Stimulated activated effector memory CD8-positive, alpha-beta T cell treated with anti-CD3 and anti-CD28 coated beads, Interleukin-12 subunit alpha, Interleukin-12 subunit beta, amount 100 ng/mL, for 72 hours (primary cell): ENCODE measurements around the gene CEBPZOS.
"Not testable (repeated sequence)": the region's sequence is repeated elsewhere in the genome, so short reads cannot be mapped to it uniquely, and the experiment has no call there.

Experiments
- ATAC-seq: fragments of 150-1000 bp; cut with Tn5 transposase; 2 replicates; pipeline ENCODE4 v1.10.0; 2021
- DNase-seq, 2 donors: peaks; one replicate each; pipeline ENCODE4 v3.0.0; 2021 to 2022; ENCODE audit warnings: low spot score in 2 of 2
- H3K27ac Mint-ChIP-seq: one replicate; pipeline ENCODE4 v1.8.0; 2022; ENCODE audit warnings: mild to moderate bottlenecking, mixed read lengths
- H3K36me3 Mint-ChIP-seq: one replicate; pipeline ENCODE4 v1.8.0; 2022; ENCODE audit warnings: mild to moderate bottlenecking, mixed read lengths
- H3K4me1 Mint-ChIP-seq: one replicate; pipeline ENCODE4 v1.8.0; 2022; ENCODE audit warnings: mixed read lengths
- H3K4me3 Mint-ChIP-seq: one replicate; pipeline ENCODE4 v1.8.0; 2022; ENCODE audit warnings: mild to moderate bottlenecking, mixed read lengths
- H3K9me3 Mint-ChIP-seq: one replicate; pipeline ENCODE4 v1.8.0; 2022; ENCODE audit warnings: mixed read lengths

Gene CEBPZOS

GRCh38 chr2:37180640-37181039 lies 15.7 kb upstream of the CEBPZOS start:
- no peak overlapping the region for H3K27ac Mint-ChIP-seq
- ATAC-seq, result no peak
- no peaks in the 10 kb centered on the region for H3K36me3 Mint-ChIP-seq
- H3K4me3 Mint-ChIP-seq, result no peak overlapping the region
- no peaks in the 10 kb centered on the region for H3K4me1 Mint-ChIP-seq
- no peaks in the 10 kb centered on the region for H3K9me3 Mint-ChIP-seq
- no peak for DNase-seq

GRCh38 chr2:37181726-37182684 lies 14.3 kb upstream of the CEBPZOS start:
- H3K36me3 Mint-ChIP-seq, result no peaks in the 10 kb centered on the region
- H3K4me3 Mint-ChIP-seq, result no peak overlapping the region
- peak overlapping the region; percentile 7 for H3K27ac Mint-ChIP-seq
- no peak for DNase-seq
- no peak for ATAC-seq
- no peaks in the 10 kb centered on the region for H3K9me3 Mint-ChIP-seq
- H3K4me1 Mint-ChIP-seq, result no peaks in the 10 kb centered on the region

DNA sequence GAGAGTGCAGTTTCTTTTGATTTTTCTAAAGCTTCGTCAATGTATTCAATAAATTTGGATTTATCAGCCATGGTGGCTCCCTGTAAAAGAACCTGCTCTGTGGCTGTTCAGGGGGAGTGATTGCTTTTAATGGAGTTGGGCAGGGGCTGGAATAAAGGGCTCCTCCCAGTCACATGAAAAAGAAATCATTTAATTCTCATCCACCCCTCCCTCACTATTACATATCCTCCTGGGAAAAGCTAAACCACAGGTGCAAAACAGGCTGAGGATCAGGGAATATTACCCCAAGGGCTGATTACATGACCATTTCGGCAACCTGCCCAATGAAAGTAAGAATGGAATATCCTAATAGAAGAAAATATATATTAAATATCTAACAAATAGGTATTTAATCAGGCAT lies 7.7 kb upstream of the CEBPZOS start, which contains the start of gene SULT6B1:
TSS of gene SULT6B1 (minus strand) at position 101 of the 400 bp plus-strand sequence. CDS start at position 71, 30 bp downstream.
- Mint-ChIP-seq H3K4me1 (peaks cover 12% of the 10 kb centered on the region), H3K27ac (no peak within 1 kb of the TSS), H3K4me3 (no peak within 1 kb of the TSS), H3K36me3 (no peaks in the 10 kb centered on the region), H3K9me3 (no peaks in the 10 kb centered on the region)
- ATAC-seq (no peak), DNase-seq (no peak)

DNA sequence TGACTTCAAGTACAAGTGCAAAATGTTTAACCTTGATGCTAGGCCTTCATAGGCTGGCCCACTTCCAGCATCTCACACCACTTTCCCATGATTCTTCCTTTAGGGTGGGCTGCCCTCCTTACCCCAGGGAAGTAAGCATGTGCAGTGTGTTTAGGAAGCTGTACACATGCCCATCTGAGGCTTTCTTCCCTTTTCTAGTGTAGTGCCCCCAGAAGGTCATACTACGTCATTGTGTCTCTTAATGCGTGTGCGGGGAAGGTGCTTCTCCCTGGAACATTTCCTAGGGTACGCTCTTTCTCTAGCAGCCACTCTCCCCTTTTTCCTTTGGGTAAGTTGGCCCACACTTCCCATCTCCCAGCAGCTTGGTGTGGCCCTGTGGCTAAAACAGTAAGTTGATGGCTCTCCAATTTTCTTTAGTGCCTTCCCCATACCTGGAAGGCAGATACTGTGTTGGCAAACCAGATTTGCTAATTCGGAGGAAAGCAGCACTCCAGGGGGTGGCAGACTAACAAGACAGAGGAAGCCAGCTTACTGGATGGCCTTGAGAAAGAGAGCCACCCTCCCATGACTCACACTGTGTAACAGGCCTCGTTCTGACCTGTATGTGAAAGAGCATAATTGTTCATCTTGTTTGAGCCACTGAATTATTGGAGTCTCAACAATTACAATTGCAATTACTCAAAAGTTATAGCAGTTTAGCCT lies 6.7 kb upstream of the CEBPZOS start:
- H3K27ac Mint-ChIP-seq, result no peak overlapping the region
- H3K4me1 Mint-ChIP-seq, result peaks cover 12% of the 10 kb centered on the region
- ATAC-seq (peak; percentile 89), DNase-seq (no peak)
- H3K9me3 Mint-ChIP-seq, result no peaks in the 10 kb centered on the region
- no peak overlapping the region for H3K4me3 Mint-ChIP-seq
- no peaks in the 10 kb centered on the region for H3K36me3 Mint-ChIP-seq

- H3K27ac Mint-ChIP-seq, result no peak overlapping the region
- DNase-seq, result no peak
- H3K9me3 Mint-ChIP-seq, result no peaks in the 10 kb centered on the region
- no peak for ATAC-seq
- no peak overlapping the region for H3K4me3 Mint-ChIP-seq
- H3K4me1 Mint-ChIP-seq, result peaks cover 12% of the 10 kb centered on the region
- no peaks in the 10 kb centered on the region for H3K36me3 Mint-ChIP-seq
These were observed 6.0 kb upstream of the CEBPZOS start for GRCh38 chr2:37190290-37190689.

GRCh38 chr2:37191253-37191652 lies 5.0 kb upstream of the CEBPZOS start:
- H3K4me3 Mint-ChIP-seq, result no peak overlapping the region
- H3K27ac Mint-ChIP-seq, result no peak overlapping the region
- no peaks in the 10 kb centered on the region for H3K9me3 Mint-ChIP-seq
- peaks cover 4% of the 10 kb centered on the region for H3K36me3 Mint-ChIP-seq
- no peak for ATAC-seq
- H3K4me1 Mint-ChIP-seq, result peaks cover 17% of the 10 kb centered on the region
- DNase-seq, result no peak

GRCh38 chr2:37191747-37192146 lies 4.5 kb upstream of the CEBPZOS start:
- peaks cover 21% of the 10 kb centered on the region for H3K4me1 Mint-ChIP-seq
- H3K36me3 Mint-ChIP-seq, result peaks cover 9% of the 10 kb centered on the region
- no peaks in the 10 kb centered on the region for H3K9me3 Mint-ChIP-seq
- no peak for DNase-seq
- H3K27ac Mint-ChIP-seq, result no peak overlapping the region
- no peak overlapping the region for H3K4me3 Mint-ChIP-seq
- ATAC-seq, result no peak

GRCh38 chr2:37192551-37192950 lies 3.7 kb upstream of the CEBPZOS start:
- Mint-ChIP-seq H3K9me3 (no peaks in the 10 kb centered on the region), H3K27ac (no peak overlapping the region), H3K36me3 (peaks cover 17% of the 10 kb centered on the region), H3K4me1 (peaks cover 28% of the 10 kb centered on the region), H3K4me3 (no peak overlapping the region)
- ATAC-seq (no peak), DNase-seq (no peak)

GRCh38 chr2:37195862-37196319 lies 405 bp upstream of the CEBPZOS start:
- Mint-ChIP-seq H3K36me3 (peaks cover 33% of the 10 kb centered on the region), H3K4me1 (peaks cover 22% of the 10 kb centered on the region), H3K27ac (peak overlapping the region; percentile 99), H3K4me3 (peak overlapping the region; percentile 96)
- not testable (repeated sequence) for H3K9me3 Mint-ChIP-seq, DNase-seq, ATAC-seq

GRCh38 chr2:37198681-37199065 lies 2.4 kb downstream of the CEBPZOS start:
- ATAC-seq (no peak), DNase-seq (no peak)
- H3K36me3 Mint-ChIP-seq, result peaks cover 61% of the 10 kb centered on the region
- peaks cover 2% of the 10 kb centered on the region for H3K9me3 Mint-ChIP-seq
- H3K4me1 Mint-ChIP-seq, result peaks cover 34% of the 10 kb centered on the region
- H3K4me3 Mint-ChIP-seq, result no peak overlapping the region
- H3K27ac Mint-ChIP-seq, result no peak overlapping the region

GRCh38 chr2:37201208-37201607 lies 4.9 kb downstream of the CEBPZOS start:
- H3K4me1 Mint-ChIP-seq, result peaks cover 31% of the 10 kb centered on the region
- H3K9me3 Mint-ChIP-seq, result peaks cover 3% of the 10 kb centered on the region
- H3K27ac Mint-ChIP-seq, result peak overlapping the region; percentile 89
- H3K36me3 Mint-ChIP-seq, result peaks cover 82% of the 10 kb centered on the region
- ATAC-seq, result peak; percentile 55
- H3K4me3 Mint-ChIP-seq, result peak overlapping the region; percentile 46
- no peak for DNase-seq

GRCh38 chr2:37201766-37202165 lies 5.5 kb downstream of the CEBPZOS start:
- H3K36me3 Mint-ChIP-seq, result peaks cover 82% of the 10 kb centered on the region
- peaks cover 30% of the 10 kb centered on the region for H3K4me1 Mint-ChIP-seq
- H3K9me3 Mint-ChIP-seq, result peaks cover 5% of the 10 kb centered on the region
- ATAC-seq, result peak; percentile 99
- DNase-seq, result peak; percentile 26 to 71
- H3K27ac Mint-ChIP-seq, result peak overlapping the region; percentile 89
- H3K4me3 Mint-ChIP-seq, result peak overlapping the region; percentile 46

DNA sequence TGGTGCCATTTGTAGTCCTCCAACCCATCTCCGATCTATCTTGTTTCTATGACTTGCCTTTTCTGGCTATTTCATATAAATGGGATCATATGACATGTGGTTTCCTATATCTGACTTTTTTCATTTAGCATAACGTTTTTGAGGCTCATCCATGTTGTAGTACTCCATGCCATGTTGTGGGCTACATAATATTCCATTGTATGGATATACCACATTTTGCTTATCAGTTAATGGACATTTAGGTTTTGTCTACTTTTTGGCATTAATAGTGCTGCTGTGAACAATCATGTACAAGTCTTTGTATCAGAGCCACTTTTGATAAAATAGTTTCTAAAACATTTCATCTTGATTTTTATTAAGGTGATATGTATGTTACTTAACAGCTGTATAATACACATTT lies 7.4 kb downstream of the CEBPZOS start:
- Mint-ChIP-seq H3K36me3 (peaks cover 93% of the 10 kb centered on the region), H3K4me1 (peaks cover 38% of the 10 kb centered on the region), H3K4me3 (no peak overlapping the region), H3K9me3 (peaks cover 11% of the 10 kb centered on the region), H3K27ac (no peak overlapping the region)
- DNase-seq (no peak), ATAC-seq (no peak)

- Mint-ChIP-seq H3K9me3 (peaks cover 11% of the 10 kb centered on the region), H3K4me1 (peaks cover 38% of the 10 kb centered on the region), H3K36me3 (peaks cover 100% of the 10 kb centered on the region)
- H3K4me3 Mint-ChIP-seq, ATAC-seq, DNase-seq, H3K27ac Mint-ChIP-seq: not testable (repeated sequence)
These were observed 8.9 kb downstream of the CEBPZOS start for GRCh38 chr2:37205071-37205661.

DNA sequence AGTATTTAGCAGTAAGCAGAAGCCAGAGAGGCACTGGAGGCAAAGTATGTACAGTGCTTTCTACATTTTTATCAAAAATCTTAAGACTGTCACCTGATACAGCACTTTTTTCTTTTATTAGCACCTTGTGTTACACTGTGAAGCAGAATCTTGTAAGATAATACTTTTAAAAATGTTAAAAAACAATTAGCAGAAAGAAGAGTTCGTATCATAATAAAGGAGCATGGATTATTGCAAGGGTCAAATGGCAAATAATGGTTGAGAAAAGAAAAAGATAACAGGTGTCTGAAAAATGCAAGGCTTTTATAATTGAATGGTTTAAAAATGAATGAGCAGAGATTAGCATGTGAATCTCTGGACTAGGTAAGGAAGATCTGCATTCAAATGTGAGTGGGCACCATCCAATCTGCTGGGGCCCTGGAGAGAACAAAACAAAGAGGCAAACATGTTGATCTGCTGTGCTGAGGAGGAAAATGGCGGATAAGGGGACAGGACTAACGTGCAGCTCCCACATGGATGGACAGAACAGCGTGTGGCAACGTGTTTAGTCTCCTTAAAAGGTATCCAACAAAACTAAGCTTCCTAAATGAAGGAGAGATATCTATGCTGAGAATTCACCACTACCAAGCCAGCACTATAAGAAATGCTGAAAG lies 9.5 kb downstream of the CEBPZOS start:
- H3K4me1 Mint-ChIP-seq, result peaks cover 33% of the 10 kb centered on the region
- H3K9me3 Mint-ChIP-seq, result peaks cover 11% of the 10 kb centered on the region
- H3K36me3 Mint-ChIP-seq, result peaks cover 100% of the 10 kb centered on the region
- H3K4me3 Mint-ChIP-seq, result no peak overlapping the region
- no peak for DNase-seq
- H3K27ac Mint-ChIP-seq, result no peak overlapping the region
- no peak for ATAC-seq
